KOPT-K1 (cell line): ENCODE results near the gene HENMT1.
"Not testable (repeated sequence)": the region's sequence is repeated elsewhere in the genome, so short reads cannot be mapped to it uniquely, and the experiment has no call there.

Experiments
- H3K27ac ChIP-seq: fragments of 200-600 bp; sonication (generic); 2 replicates; pipeline ENCODE4 v1.5.1; 2016; ENCODE audit warnings: antibody characterized with exemption, mild to moderate bottlenecking, low read depth, low read length; ENCODE audit not compliant: poor library complexity, severe bottlenecking
- H3K36me3 ChIP-seq: fragments of 200-600 bp; sonication (generic); 2 replicates; pipeline ENCODE4 v1.5.1; 2017; ENCODE audit warnings: antibody characterized with exemption, mild to moderate bottlenecking, low read length, moderate library complexity; ENCODE audit not compliant: insufficient read depth
- H3K9me3 ChIP-seq: fragments of 200-600 bp; sonication (generic); 2 replicates; pipeline ENCODE4 v1.5.1; 2017; ENCODE audit warnings: antibody characterized with exemption, low read length, mild to moderate bottlenecking; ENCODE audit not compliant: insufficient read depth, poor library complexity, severe bottlenecking

The HENMT1 gene

DNA sequence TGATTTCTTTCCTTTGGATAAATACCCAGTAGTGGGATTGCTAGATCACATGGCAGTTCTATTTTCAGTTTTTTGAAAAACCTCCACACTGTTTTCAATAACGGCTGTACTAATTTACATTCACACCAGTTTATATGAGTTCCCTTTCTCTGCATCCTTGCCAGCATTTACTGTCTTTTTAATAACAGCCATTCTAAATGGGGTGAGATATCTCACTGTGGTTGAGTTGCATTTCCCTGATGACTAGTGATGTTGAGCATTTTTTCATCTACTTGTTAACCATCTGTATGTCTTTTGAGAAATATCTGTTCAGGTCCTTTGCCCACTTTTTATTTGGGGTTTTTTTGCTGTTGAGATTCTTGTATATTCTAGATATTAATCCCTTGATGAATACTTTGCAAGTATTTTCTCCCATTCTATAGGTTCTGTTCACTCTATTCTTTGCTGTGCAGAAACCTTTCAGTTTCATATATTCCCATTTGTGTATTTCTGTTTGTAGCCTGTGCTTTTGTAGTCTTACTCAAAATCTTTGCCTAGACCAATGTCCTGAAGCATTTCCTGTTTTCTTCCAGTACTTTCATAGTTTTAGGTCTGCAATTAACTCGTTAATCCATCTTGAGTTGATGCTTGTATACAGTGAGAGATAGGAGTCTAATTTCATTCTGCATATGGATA lies 7.3 kb downstream of the HENMT1 start:
- Histone ChIP-seq H3K36me3 (peaks cover 60% of the 10 kb centered on the region), H3K9me3 (no peaks in the 10 kb centered on the region), H3K27ac (no peak overlapping the region)

DNA sequence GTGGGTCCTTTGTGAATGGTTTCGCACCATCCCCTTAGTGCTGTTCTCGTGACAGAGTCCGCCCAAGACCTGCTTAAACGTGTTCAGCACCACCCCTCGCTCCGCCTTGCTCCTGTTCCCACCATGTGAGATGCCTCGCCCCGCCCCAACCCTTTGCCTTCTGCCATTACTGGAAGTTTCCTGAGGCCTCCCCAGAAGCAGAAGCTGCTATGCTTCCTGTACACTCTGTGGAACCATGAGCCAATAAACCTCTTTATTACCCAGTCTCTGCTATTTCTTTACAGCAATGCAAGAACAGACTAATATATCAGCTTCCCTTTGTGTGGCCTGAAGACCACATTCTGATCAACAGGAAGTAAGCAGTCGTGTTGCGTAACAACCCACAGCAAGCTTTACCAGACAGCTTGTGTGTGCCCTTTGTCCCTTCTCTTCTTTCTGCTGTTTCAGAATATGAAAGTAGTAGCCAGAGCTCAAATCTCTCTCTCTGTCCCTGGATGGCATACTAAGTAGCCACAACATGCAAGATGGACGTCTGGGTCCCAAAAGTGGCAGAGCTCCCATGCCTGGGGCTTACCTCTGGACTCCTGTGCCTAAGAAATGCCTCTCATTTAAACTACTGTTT lies 14.1 kb downstream of the HENMT1 start:
- Histone ChIP-seq H3K9me3 (peaks cover 4% of the 10 kb centered on the region), H3K36me3 (peaks cover 33% of the 10 kb centered on the region), H3K27ac (peak overlapping the region; percentile 69)

DNA sequence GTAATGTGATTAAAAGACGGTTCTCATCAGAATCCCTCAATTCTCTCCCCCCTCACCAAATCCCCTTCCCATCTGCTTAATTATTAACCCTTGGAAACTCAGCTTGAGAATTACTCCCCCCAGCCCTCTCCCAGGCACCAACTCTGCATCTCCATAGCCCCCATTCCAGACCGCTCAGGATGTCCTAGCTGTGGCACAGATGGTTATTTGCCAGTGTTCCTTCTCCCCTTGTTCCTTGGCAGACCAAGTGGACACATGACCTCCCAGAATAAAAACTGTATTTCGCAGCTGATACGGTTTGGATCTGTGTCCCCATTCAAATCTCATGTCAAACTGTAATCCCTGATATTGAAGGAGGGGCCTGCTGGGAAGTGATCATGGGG lies 14.6 kb downstream of the HENMT1 start:
- Histone ChIP-seq H3K27ac (peak overlapping the region; percentile 69), H3K36me3 (peaks cover 33% of the 10 kb centered on the region), H3K9me3 (peaks cover 4% of the 10 kb centered on the region)

DNA sequence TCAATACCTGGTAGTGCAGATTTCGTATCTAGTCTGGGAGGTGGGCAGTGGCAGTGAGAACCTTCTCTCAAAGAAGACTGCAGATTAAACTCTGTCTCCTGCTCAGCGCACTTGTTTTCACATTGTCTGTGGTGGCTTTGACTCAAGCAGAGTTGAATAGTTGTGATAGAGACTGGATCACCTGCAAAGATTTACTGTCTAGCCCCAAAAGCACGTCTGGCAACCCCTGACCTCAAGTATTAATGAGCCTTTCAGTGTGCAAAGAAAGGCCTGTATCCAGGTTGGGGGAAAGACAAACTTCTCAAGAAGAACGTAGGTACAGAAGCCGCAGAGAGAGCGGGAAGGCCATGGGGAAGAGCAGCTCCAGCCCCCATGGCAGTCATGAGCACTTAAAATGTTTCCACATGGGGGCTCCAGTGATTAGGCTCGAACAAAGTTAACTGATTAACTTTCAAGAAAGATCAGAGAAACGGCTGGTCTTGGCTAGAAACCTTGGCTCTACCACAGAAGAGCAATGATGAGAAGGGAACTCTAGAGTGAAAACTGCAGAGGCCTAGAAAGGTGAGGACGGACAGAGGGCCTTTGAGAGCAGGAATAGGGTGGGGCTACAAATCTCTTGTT lies 15.2 kb downstream of the HENMT1 start:
- Histone ChIP-seq H3K9me3 (peaks cover 4% of the 10 kb centered on the region), H3K36me3 (peaks cover 30% of the 10 kb centered on the region), H3K27ac (peak overlapping the region; percentile 69)

DNA sequence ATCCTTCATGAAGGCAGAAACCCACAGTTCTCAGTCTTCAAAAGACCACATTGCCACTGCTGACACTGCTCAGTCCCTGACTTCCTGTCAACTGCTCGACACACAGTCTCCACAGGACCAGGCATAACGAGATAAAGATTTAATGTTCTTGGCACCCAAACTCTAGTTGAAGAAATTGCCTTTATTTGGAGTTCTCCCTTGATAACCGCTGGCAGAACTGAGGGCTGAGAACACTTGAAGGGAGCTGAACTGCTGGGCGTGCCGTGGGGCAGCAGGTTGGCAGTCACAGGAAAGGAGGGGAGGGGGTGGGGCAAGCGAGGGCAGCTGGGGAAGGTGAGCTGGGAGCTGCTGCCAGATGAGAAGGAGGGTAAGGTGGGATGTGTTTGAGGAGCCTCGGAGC lies 15.9 kb downstream of the HENMT1 start:
- Histone ChIP-seq H3K36me3 (peaks cover 23% of the 10 kb centered on the region), H3K9me3 (peaks cover 4% of the 10 kb centered on the region), H3K27ac (peak overlapping the region; percentile 69)

DNA sequence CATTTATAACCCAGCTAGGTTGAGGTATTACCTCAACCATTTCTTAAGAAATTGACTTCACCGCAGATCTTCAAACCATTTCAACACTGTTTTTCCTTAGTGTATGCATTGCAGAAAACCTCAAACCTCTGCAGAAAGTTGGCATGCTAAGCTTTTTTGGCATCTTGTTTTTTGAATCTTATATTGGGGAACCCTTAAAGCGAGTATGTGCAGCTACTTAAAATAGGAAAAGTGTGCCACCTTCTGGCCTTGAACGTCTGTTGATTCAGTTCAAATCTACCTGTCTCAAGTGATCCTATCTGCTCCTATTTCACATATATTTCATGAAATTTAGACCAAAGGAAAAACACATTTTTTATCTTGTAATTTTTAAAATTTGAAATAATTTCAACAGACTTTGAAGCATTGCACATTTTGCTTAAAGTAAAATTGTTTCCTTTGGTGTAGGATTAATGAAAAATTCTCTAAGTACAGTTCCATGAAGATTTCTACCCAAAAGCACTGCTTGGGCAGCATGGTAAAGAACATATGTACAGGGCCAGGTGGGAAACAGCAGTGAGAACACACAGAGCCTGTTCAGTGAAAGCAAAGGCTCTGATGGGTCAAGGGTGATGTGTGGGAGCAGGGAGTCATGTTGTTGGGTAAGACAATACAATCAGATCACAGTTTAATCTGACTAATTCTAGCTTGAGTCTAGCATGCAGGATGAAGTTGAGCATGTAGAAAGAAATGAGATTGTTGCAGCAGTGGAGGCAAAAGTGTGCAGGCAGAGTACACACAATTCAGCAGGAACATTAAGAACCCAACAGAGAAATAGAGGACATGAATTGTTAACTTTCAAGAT lies 17.2 kb downstream of the HENMT1 start:
- Histone ChIP-seq H3K9me3 (peaks cover 4% of the 10 kb centered on the region), H3K27ac (peak overlapping the region; percentile 69), H3K36me3 (peaks cover 10% of the 10 kb centered on the region)

DNA sequence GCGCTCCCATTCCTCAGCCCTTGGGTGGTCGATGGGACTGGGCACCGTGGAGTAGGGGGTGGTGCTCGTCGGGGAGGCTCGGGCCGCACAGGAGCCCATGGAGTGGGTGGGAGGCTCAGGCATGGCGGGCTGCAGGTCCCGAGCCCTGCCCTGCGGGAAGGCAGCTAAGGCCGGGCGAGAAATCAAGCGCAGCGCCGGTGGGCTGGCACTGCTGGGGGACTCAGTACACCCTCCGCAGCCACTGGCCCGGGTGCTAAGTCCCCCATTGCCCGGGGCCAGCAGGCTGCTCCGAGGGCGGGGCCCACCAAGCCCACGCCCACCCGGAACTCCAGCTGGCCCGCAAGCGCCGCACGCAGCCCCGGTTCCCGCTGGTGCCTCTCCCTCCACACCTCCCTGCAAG lies 20.0 kb downstream of the HENMT1 start:
- not testable (repeated sequence) for H3K36me3 ChIP-seq, H3K9me3 ChIP-seq, H3K27ac ChIP-seq

DNA sequence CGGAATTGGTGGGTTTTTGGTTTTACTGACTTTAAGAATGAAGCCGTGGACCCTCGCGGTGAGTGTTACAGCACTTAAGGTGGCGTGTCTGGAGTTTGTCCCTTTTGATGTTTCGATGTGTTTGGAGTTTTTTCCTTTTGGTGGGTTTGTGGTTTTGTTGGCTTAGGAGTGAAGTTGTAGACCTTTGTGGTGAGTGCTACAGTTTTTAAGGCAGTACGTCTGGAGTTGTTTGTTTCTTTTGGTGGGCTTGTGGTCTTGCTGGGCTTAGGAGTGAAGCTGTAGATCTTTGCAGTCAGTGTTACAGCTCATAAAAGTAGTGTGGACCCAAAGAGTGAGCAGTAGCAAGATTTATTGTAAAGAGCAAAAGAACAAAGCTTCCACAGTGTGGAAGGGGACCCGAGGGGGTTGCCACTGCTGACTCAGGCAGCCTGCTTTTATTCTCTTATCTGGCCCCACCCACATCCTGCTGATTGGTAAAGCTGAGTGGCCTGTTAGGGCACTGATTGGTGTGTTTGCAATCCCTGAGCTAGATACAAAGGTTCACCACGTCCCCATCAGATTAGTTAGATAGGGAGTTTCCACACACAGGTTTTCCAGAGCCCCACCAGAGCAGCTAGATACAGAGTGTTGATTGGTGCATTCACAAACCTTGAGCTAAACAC lies 20.9 kb downstream of the HENMT1 start:
- Histone ChIP-seq H3K27ac (no peak overlapping the region), H3K9me3 (no peaks in the 10 kb centered on the region), H3K36me3 (peaks cover 12% of the 10 kb centered on the region; the same call in 1 of the 2 replicates)

DNA sequence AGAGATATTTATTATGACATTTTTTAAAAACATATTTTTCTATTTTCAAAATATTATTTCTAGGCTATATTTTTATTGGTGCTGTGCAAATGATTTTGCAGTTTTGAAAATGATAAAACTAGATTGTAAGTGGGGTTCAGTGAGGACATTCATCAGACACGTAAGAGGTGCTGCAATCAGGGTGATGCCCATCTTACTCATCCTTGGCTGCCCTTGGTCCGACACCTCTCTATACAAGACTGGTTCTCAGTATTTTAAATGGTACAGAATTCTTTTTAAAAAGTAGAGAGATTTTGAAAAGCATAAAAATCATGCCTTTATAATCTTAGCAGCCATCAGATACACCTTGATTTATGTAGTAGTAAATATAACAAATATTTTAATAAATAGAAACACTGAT lies 24.0 kb downstream of the HENMT1 start:
- Histone ChIP-seq H3K36me3 (peaks cover 23% of the 10 kb centered on the region; the same call in 1 of the 2 replicates), H3K9me3 (no peaks in the 10 kb centered on the region), H3K27ac (no peak overlapping the region)

DNA sequence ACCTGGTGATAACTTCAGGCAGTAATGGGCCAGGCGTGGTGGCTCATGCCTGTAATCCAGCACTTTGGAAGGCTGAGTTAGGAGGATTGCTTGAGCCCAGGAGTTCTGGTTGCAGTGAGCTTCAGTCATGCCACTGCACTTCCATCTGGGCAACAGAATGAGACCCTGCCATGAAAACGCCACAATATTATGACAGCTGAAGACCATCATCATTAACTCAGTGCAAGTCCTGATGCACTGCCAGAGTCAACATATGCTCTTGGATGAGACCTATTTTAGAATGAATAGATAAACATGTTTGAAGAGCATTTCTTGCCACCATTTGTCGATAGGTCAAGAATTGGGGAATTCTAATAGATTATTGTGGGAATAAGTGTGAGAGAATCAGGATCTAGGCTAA lies 26.4 kb downstream of the HENMT1 start:
- no peak overlapping the region for H3K27ac ChIP-seq
- H3K9me3 ChIP-seq, result no peaks in the 10 kb centered on the region
- H3K36me3 ChIP-seq, result peaks cover 31% of the 10 kb centered on the region

DNA sequence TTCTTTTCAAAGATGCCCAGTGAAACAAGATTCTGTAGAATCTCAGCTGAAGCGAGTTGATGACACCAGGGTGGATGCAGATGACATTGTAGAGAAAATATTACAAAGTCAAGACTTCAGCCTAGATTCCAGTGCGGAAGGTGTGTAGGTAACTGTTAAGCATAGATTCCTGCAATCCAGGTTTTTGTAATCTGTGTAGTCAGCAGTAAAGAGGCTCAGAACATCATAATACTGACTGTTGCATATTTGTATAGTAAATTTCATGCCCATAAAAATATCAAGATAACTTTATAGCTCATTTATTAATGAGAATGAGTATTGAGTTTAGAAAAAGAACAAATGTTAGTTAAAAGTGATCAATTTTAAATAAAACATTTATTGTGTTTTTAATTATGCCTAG lies 32.2 kb downstream of the HENMT1 start:
- H3K27ac ChIP-seq, result no peak overlapping the region
- peaks cover 8% of the 10 kb centered on the region for H3K36me3 ChIP-seq
- H3K9me3 ChIP-seq, result no peaks in the 10 kb centered on the region

DNA sequence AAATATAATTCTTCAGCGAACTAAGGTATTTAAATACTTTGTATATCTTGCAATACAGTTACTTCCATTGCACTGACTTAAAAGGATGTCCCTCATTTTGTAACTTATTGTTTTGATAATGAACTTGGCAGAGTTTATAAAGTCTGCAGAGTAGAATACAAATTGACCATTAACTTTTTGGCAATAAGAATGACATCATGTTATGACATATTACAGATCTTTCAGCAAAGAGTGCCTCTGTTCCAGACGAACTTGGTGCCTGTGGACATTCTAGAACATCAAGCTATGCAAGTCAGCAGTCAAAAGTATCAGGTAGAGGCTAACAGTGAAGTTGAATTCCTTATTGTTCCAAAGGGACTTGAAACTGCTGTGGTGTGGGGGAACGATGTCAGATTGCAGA lies 32.9 kb downstream of the HENMT1 start:
- Histone ChIP-seq H3K36me3 (peaks cover 8% of the 10 kb centered on the region), H3K27ac (no peak overlapping the region), H3K9me3 (no peaks in the 10 kb centered on the region)

DNA sequence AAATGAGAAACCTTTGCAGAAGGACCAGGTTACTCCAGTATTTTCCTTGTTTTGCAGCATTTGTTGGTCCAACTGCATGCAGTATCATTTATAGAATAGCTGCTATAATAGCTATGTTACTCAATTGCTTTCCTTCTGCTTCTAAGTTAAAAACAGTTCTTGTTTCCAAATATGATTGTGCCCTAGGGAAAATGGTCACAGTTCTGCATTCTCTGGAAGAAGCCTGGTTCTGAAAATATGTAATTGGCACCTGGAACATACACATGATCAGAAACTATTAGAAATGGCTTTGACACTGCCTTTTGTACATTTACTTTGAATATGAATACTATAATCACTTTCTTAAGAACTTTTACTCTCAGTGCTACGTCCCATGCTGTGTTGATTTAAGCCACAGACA lies 33.6 kb downstream of the HENMT1 start:
- Histone ChIP-seq H3K36me3 (peaks cover 8% of the 10 kb centered on the region), H3K9me3 (no peaks in the 10 kb centered on the region), H3K27ac (no peak overlapping the region)

DNA sequence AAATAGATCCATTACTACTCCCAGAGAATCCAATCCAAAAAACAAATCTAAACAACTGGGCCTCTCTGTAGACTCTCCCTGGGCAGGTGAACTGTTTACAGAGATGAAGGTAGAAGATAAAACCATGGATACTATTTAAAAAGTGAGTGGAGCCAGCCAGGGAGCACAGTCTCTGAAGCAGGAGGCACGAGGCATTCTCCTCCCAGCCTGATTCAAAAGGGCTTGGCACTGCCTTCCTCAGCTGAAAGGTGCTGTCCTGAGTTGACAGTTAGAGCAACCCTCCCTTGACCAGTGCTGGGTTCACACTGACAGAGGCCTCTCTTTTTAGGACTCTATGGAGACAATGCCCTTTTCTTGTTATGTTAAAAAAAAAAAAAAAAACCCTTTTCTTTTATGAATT lies 36.8 kb downstream of the HENMT1 start:
- no peak overlapping the region for H3K27ac ChIP-seq
- H3K36me3 ChIP-seq, result no peaks in the 10 kb centered on the region; the same call in 1 of the 2 replicates
- H3K9me3 ChIP-seq, result no peaks in the 10 kb centered on the region

DNA sequence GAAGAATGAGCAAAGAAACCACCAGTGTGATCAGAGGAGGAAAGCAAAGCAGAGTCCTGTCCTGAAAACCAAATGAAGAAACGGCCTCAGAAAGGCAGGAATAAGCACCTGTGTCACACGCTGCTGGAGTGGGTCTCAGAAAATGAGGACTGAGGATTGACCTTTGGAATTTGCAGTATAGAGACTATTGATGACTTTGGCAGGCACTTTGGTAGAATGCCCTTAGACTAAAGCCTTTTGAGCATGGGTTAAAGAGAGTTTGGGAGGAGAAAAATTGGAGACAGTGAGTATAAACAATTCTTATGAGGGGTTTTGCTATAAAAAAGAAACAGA lies 43.2 kb downstream of the HENMT1 start:
- Histone ChIP-seq H3K36me3 (peaks cover 7% of the 10 kb centered on the region; the same call in 1 of the 2 replicates), H3K9me3 (no peaks in the 10 kb centered on the region)

More for the DNA sequence above, 43.2 kb downstream of the HENMT1 start:
- no peak overlapping the region for H3K27ac ChIP-seq
